ENCODE data around the gene PLK3.
"Not testable (repeated sequence)": the region's sequence is repeated elsewhere in the genome, so short reads cannot be mapped to it uniquely, and the experiment has no call there.

Gene PLK3

GRCh38 chr1:44828003-44828651, 27.9 kb downstream of the PLK3 start:
- no peak for DNase-seq (ENCODE audit: low spot score)

GRCh38 chr1:44828841-44829440, 28.8 kb downstream of the PLK3 start:
- DNase-seq (ENCODE audit: low spot score) = no peak

- no peak for DNase-seq (ENCODE audit: low spot score)
These were observed 29.6 kb downstream of the PLK3 start for GRCh38 chr1:44829506-44830384.

- DNase-seq (ENCODE audit: low spot score) = no peak
These were observed 30.7 kb downstream of the PLK3 start for GRCh38 chr1:44830900-44831304.

GRCh38 chr1:44831516-44831915, 31.3 kb downstream of the PLK3 start:
- no peak for DNase-seq (ENCODE audit: low spot score)

GRCh38 chr1:44832056-44832705, 32.0 kb downstream of the PLK3 start:
- no peak for DNase-seq (ENCODE audit: low spot score)

GRCh38 chr1:44834328-44834727, 34.2 kb downstream of the PLK3 start:
- DNase-seq (ENCODE audit: low spot score) = no peak

- DNase-seq (ENCODE audit: low spot score) = peak; percentile 71
These were observed 35.8 kb downstream of the PLK3 start for GRCh38 chr1:44835738-44836675.

GRCh38 chr1:44838294-44838693, 38.1 kb downstream of the PLK3 start:
- not testable (repeated sequence) for DNase-seq (ENCODE audit: low spot score)

- DNase-seq (ENCODE audit: low spot score) = no peak
These were observed 39.4 kb downstream of the PLK3 start for GRCh38 chr1:44839576-44839975.

- no peak for DNase-seq (ENCODE audit: low spot score)
These were observed 42.3 kb downstream of the PLK3 start for GRCh38 chr1:44842486-44842861.

GRCh38 chr1:44842862-44843655, 42.9 kb downstream of the PLK3 start, which contains the start of gene PTCH2:
TSS of gene PTCH2 (minus strand) at chr1:44843253. CDS start at chr1:44842932, 321 bp downstream.
- peak; percentile 25 for DNase-seq (ENCODE audit: low spot score)

GRCh38 chr1:44846985-44847384, 46.8 kb downstream of the PLK3 start:
- no peak for DNase-seq (ENCODE audit: low spot score)

- DNase-seq (ENCODE audit: low spot score) = no peak
These were observed 47.7 kb downstream of the PLK3 start for GRCh38 chr1:44847845-44848244.

- DNase-seq (ENCODE audit: low spot score) = no peak
These were observed 48.4 kb downstream of the PLK3 start for GRCh38 chr1:44848456-44849181.

GRCh38 chr1:44849575-44850132, 49.5 kb downstream of the PLK3 start:
- DNase-seq (ENCODE audit: low spot score) = no peak

GRCh38 chr1:44851308-44851707, 51.1 kb downstream of the PLK3 start:
- DNase-seq (ENCODE audit: low spot score) = no peak

GRCh38 chr1:44853201-44853600, 53.0 kb downstream of the PLK3 start:
- DNase-seq (ENCODE audit: low spot score) = no peak

- no peak for DNase-seq (ENCODE audit: low spot score)
These were observed 54.8 kb downstream of the PLK3 start for GRCh38 chr1:44854970-44855369.
